ENCODE measurements around the gene PTPRB.

The PTPRB gene

DNA sequence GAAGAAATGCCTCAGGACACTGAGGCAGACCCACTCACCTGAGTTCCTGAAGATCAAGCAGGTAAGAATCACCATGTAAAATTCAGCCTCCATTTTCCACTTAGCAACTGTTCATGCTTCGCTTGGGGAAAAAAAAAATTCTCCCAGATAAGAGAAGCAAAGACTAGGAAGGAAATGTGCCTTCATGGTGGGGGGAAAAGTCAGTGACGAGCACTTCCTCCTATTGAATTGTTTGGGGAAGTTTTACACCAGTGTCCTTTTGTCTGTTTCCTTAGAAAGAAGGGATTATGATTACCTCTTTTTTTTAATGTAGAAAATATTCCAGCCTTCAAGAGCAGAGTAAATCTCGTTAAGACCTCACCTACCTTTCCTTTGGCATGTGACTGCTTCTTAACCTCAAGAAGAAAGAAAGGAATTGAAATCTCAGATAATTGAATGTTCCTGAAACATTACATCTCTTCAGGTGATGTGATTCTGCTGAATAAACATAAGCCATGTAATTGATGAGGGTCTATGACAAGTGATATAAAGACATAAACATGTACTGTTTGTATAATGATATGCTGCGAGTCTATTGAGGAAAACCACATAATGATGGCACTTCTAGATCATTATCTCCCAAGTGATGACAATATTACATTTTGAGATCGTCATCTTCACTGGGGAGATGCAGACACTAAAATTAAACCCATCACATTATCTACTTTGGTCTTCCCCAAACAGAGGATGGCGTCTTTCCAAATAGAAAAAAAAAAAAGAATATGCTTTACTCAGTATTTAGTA, at the start of gene PTPRB:
PTPRB (minus strand) TSS at position 127 of the 783 bp plus-strand sequence; CDS start at position 93, 34 bp downstream.
- Histone ChIP-seq H3K4me3 (ENCODE audit: low read length in 2 of 2) (peak within 1 kb of the TSS in 1 of 2 donors; percentile 20), H3K27me3 (ENCODE audit: control insufficient read depth in 2 of 2, insufficient read depth in 2 of 2, low read length in 2 of 2) (no peaks in the 10 kb centered on the region), H3K9me3 (ENCODE audit: control insufficient read depth in 2 of 2, low read length in 2 of 2) (no peaks in the 10 kb centered on the region), H3K4me1 (ENCODE audit: control insufficient read depth in 2 of 2, insufficient read depth in 2 of 2, low read length in 2 of 2) (no peaks in the 10 kb centered on the region), H3K36me3 (ENCODE audit: control insufficient read depth in 2 of 2, insufficient read depth in 2 of 2, low read length in 2 of 2) (no peaks in the 10 kb centered on the region), H3K9ac (ENCODE audit: low read depth in 1 of 2, low read length in 2 of 2) (peak within 1 kb of the TSS in 1 of 2 donors; percentile 6), H3K27ac (ENCODE audit: low read depth in 2 of 2, low read length in 2 of 2) (peak within 1 kb of the TSS in 1 of 2 donors; percentile 13)

DNA sequence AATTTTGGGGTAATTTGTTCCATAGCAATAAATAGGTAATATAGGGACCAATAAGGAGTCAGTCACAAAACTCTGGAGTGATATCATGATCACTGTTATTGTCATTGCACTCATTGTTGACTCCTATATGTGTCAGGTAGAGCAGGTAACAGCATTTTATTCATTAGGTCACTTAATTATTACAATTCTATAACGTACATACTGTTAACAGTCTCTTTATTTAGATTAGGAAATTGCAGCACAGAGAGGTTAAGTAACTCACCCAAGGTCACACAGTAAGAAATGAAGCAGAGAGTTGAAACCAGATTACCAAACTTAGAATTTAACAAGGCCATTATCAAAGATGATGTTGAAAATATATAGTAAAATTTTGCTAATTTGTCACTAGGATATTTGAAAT, 49.7 kb upstream of the PTPRB start:
- Histone ChIP-seq H3K4me3 (ENCODE audit: low read length in 2 of 2) (no peak overlapping the region), H3K27me3 (ENCODE audit: control insufficient read depth in 2 of 2, insufficient read depth in 2 of 2, low read length in 2 of 2) (no peaks in the 10 kb centered on the region), H3K4me1 (ENCODE audit: control insufficient read depth in 2 of 2, insufficient read depth in 2 of 2, low read length in 2 of 2) (no peaks in the 10 kb centered on the region), H3K9ac (ENCODE audit: low read depth in 1 of 2, low read length in 2 of 2) (no peak overlapping the region), H3K36me3 (ENCODE audit: control insufficient read depth in 2 of 2, insufficient read depth in 2 of 2, low read length in 2 of 2) (no peaks in the 10 kb centered on the region), H3K9me3 (ENCODE audit: control insufficient read depth in 2 of 2, low read length in 2 of 2) (no peaks in the 10 kb centered on the region), H3K27ac (ENCODE audit: low read depth in 2 of 2, low read length in 2 of 2) (no peak overlapping the region)

DNA sequence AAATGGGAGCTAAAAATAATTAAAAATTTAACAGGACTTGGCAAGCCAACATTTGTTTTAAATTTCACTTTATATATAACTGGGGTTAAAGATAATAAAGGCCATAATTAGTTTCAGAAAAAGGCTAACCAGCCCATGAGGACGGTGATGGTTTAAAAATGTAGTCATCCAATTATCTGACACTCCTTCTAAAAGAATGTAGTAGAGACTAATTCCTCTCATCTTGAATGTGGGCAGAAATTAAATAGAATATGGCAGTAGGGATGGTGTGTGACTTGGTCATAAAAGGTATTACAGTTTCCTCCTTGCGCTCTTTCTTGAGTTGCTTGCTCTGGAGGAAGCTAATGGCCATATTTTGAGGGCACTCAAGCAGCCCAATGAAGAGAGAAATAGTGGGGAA, 49.1 kb upstream of the PTPRB start:
- Histone ChIP-seq H3K4me3 (ENCODE audit: low read length in 2 of 2) (no peak overlapping the region), H3K27ac (ENCODE audit: low read depth in 2 of 2, low read length in 2 of 2) (no peak overlapping the region), H3K9ac (ENCODE audit: low read depth in 1 of 2, low read length in 2 of 2) (no peak overlapping the region), H3K36me3 (ENCODE audit: control insufficient read depth in 2 of 2, insufficient read depth in 2 of 2, low read length in 2 of 2) (no peaks in the 10 kb centered on the region), H3K27me3 (ENCODE audit: control insufficient read depth in 2 of 2, insufficient read depth in 2 of 2, low read length in 2 of 2) (no peaks in the 10 kb centered on the region), H3K4me1 (ENCODE audit: control insufficient read depth in 2 of 2, insufficient read depth in 2 of 2, low read length in 2 of 2) (no peaks in the 10 kb centered on the region), H3K9me3 (ENCODE audit: control insufficient read depth in 2 of 2, low read length in 2 of 2) (no peaks in the 10 kb centered on the region)

DNA sequence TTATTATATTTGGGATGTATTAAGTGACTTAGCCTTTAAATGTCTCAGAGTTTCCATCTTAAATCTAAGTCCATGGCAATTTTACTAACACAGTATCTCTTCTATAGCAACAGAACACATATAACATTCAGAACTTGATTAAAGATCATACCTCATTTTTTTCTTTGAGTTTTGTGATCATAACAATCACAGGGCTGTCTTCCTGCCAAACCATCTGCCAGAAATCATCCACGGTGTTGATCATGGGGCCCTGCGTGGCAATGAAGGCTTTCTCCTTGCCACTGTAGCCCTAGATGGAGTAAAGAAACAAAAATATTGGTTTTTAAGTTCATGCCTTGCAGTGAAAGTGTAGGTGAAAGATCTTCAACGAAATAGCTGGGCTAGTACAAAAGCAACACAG, 46.7 kb upstream of the PTPRB start:
- Histone ChIP-seq H3K27me3 (ENCODE audit: control insufficient read depth in 2 of 2, insufficient read depth in 2 of 2, low read length in 2 of 2) (no peaks in the 10 kb centered on the region), H3K27ac (ENCODE audit: low read depth in 2 of 2, low read length in 2 of 2) (no peak overlapping the region), H3K4me3 (ENCODE audit: low read length in 2 of 2) (no peak overlapping the region), H3K36me3 (ENCODE audit: control insufficient read depth in 2 of 2, insufficient read depth in 2 of 2, low read length in 2 of 2) (no peaks in the 10 kb centered on the region), H3K4me1 (ENCODE audit: control insufficient read depth in 2 of 2, insufficient read depth in 2 of 2, low read length in 2 of 2) (no peaks in the 10 kb centered on the region), H3K9ac (ENCODE audit: low read depth in 1 of 2, low read length in 2 of 2) (no peak overlapping the region), H3K9me3 (ENCODE audit: control insufficient read depth in 2 of 2, low read length in 2 of 2) (no peaks in the 10 kb centered on the region)

DNA sequence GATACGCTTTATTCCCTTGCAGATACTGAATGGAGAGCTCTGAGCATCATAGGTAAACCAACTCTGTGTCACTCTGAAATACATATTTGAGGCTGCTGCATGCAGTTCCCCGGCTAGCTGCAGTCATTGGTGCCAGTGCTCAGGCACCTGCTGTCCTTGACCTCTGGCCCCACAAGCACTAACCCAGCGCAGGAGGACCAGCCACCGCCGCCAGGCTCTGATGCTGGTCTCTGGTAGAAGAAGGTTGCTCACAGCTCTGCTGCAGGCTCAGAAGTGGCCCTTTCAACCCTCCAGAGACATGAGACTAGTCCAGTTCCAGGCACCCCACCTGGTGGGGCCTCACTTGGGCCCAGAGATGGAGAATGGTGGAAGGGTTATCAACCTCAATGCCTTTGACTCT, 34.5 kb upstream of the PTPRB start:
- no peaks in the 10 kb centered on the region for H3K4me1 ChIP-seq (ENCODE audit: control insufficient read depth in 2 of 2, insufficient read depth in 2 of 2, low read length in 2 of 2)
- no peaks in the 10 kb centered on the region for H3K27me3 ChIP-seq (ENCODE audit: control insufficient read depth in 2 of 2, insufficient read depth in 2 of 2, low read length in 2 of 2)
- no peak overlapping the region for H3K4me3 ChIP-seq (ENCODE audit: low read length in 2 of 2)

DNA sequence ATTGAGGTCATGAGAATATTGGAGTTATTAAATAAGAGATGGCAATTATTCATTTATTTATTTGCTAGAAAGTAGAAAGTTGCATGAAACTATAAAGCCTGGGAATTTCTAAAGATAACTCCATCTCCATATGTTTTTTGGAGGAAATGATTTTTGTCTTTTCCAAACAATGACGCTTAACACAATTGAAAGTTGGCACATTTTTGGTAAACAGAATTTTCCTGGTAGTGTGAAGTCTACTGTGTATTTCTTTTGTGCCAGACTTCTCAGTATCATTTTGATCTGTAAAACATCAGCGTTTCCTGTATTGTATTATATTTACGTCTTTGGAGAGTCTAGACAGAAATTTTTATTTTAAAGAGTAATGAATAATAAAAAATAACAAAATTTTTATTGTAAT, 33.7 kb upstream of the PTPRB start:
- no peaks in the 10 kb centered on the region for H3K27me3 ChIP-seq (ENCODE audit: control insufficient read depth in 2 of 2, insufficient read depth in 2 of 2, low read length in 2 of 2)
- H3K27ac ChIP-seq (ENCODE audit: low read depth in 2 of 2, low read length in 2 of 2): no peak overlapping the region
- H3K9me3 ChIP-seq (ENCODE audit: control insufficient read depth in 2 of 2, low read length in 2 of 2): no peaks in the 10 kb centered on the region
- H3K36me3 ChIP-seq (ENCODE audit: control insufficient read depth in 2 of 2, insufficient read depth in 2 of 2, low read length in 2 of 2): no peaks in the 10 kb centered on the region
- H3K4me1 ChIP-seq (ENCODE audit: control insufficient read depth in 2 of 2, insufficient read depth in 2 of 2, low read length in 2 of 2): no peaks in the 10 kb centered on the region
- no peak overlapping the region for H3K4me3 ChIP-seq (ENCODE audit: low read length in 2 of 2)
- no peak overlapping the region for H3K9ac ChIP-seq (ENCODE audit: low read depth in 1 of 2, low read length in 2 of 2)

More for the DNA sequence above, 34.5 kb upstream of the PTPRB start:
- Histone ChIP-seq H3K9ac (ENCODE audit: low read depth in 1 of 2, low read length in 2 of 2) (no peak overlapping the region), H3K27ac (ENCODE audit: low read depth in 2 of 2, low read length in 2 of 2) (no peak overlapping the region), H3K9me3 (ENCODE audit: control insufficient read depth in 2 of 2, low read length in 2 of 2) (no peaks in the 10 kb centered on the region), H3K36me3 (ENCODE audit: control insufficient read depth in 2 of 2, insufficient read depth in 2 of 2, low read length in 2 of 2) (no peaks in the 10 kb centered on the region)

DNA sequence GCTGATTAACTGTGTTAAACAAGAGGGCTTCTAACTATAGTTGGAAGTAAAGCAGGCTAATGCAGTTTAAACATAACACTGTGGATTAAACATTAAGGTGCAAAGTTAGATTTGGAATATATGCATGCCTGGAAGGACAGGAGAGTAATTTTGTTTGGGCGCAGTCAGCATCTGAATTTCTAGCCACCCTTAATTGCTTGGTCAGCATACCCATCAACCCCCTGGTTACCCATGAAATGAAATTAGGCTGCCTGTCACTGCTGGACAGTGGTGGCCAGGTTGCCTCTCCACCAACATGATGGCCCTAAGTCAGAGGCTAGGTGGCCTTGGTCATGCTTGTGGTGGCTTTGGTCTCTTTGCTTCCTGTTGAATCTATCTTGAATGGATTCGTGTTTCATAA, 30.0 kb upstream of the PTPRB start:
- Histone ChIP-seq H3K27ac (ENCODE audit: low read depth in 2 of 2, low read length in 2 of 2) (no peak overlapping the region), H3K9ac (ENCODE audit: low read depth in 1 of 2, low read length in 2 of 2) (no peak overlapping the region), H3K9me3 (ENCODE audit: control insufficient read depth in 2 of 2, low read length in 2 of 2) (no peaks in the 10 kb centered on the region), H3K36me3 (ENCODE audit: control insufficient read depth in 2 of 2, insufficient read depth in 2 of 2, low read length in 2 of 2) (no peaks in the 10 kb centered on the region), H3K27me3 (ENCODE audit: control insufficient read depth in 2 of 2, insufficient read depth in 2 of 2, low read length in 2 of 2) (no peaks in the 10 kb centered on the region), H3K4me1 (ENCODE audit: control insufficient read depth in 2 of 2, insufficient read depth in 2 of 2, low read length in 2 of 2) (no peaks in the 10 kb centered on the region), H3K4me3 (ENCODE audit: low read length in 2 of 2) (no peak overlapping the region)

DNA sequence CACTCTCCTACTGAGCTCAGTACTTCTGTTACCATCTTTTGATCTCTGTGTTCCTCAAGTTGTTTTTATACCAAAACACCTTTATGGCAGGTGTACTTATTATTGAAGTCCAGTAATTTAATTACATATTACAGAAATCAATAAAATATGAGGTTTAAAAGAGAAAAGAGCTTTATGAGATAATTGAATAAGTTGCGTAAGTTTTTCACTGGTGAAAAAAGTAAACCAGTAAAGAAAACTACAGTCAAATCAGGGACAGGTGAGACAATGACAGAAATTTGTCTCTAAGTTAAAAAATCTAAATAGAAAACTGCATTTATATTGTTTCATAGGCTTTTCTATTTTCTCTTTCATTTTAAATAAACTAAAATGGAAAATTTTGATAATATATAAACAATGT, 29.1 kb upstream of the PTPRB start:
- no peak overlapping the region for H3K9ac ChIP-seq (ENCODE audit: low read depth in 1 of 2, low read length in 2 of 2)
- no peaks in the 10 kb centered on the region for H3K4me1 ChIP-seq (ENCODE audit: control insufficient read depth in 2 of 2, insufficient read depth in 2 of 2, low read length in 2 of 2)
- no peak overlapping the region for H3K4me3 ChIP-seq (ENCODE audit: low read length in 2 of 2)
- no peak overlapping the region for H3K27ac ChIP-seq (ENCODE audit: low read depth in 2 of 2, low read length in 2 of 2)
- H3K27me3 ChIP-seq (ENCODE audit: control insufficient read depth in 2 of 2, insufficient read depth in 2 of 2, low read length in 2 of 2): no peaks in the 10 kb centered on the region
- H3K9me3 ChIP-seq (ENCODE audit: control insufficient read depth in 2 of 2, low read length in 2 of 2): no peaks in the 10 kb centered on the region
- H3K36me3 ChIP-seq (ENCODE audit: control insufficient read depth in 2 of 2, insufficient read depth in 2 of 2, low read length in 2 of 2): no peaks in the 10 kb centered on the region

DNA sequence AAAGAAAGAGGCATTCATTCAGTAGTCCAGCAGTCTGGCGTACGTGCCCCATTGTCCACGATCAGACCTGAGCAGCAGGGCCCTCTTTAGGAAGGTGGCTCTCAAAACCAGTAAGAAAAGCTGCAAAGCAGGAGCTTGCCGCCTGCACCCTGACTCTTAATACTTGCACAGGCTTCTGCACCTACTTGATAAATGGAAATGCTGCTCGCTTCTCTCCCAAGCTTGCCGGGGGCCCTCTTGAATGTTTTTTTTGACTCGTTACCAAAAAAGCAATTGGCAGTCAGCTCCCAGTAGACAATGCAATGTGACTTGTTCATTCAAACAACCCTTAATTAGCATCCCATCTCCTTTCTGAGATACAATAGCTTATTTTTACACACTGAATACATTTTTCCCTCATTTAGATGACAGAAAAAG, 27.2 kb upstream of the PTPRB start:
- H3K4me3 ChIP-seq (ENCODE audit: low read length in 2 of 2): no peak overlapping the region
- H3K36me3 ChIP-seq (ENCODE audit: control insufficient read depth in 2 of 2, insufficient read depth in 2 of 2, low read length in 2 of 2): no peaks in the 10 kb centered on the region
- no peak overlapping the region for H3K27ac ChIP-seq (ENCODE audit: low read depth in 2 of 2, low read length in 2 of 2)

DNA sequence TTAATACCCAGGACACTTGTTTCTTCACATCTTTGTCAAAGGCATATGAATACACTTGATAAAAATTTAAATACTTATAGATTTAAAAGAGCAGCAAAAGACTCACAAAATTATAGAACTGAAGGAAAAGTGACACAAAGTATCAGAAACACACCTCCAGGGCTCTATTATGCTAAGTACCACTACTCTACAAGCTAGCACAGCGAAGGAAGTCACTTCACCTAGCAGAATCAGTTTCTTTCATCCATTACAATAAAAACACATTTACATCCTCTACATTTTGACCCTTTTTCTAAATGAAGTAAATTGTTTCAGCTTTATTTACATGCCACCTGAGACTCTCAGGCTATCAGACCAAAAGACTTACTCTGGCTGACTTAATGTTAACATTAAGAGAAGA, 26.6 kb upstream of the PTPRB start:
- Histone ChIP-seq H3K36me3 (ENCODE audit: control insufficient read depth in 2 of 2, insufficient read depth in 2 of 2, low read length in 2 of 2) (no peaks in the 10 kb centered on the region), H3K9ac (ENCODE audit: low read depth in 1 of 2, low read length in 2 of 2) (no peak overlapping the region), H3K4me1 (ENCODE audit: control insufficient read depth in 2 of 2, insufficient read depth in 2 of 2, low read length in 2 of 2) (no peaks in the 10 kb centered on the region), H3K27me3 (ENCODE audit: control insufficient read depth in 2 of 2, insufficient read depth in 2 of 2, low read length in 2 of 2) (no peaks in the 10 kb centered on the region), H3K4me3 (ENCODE audit: low read length in 2 of 2) (no peak overlapping the region), H3K9me3 (ENCODE audit: control insufficient read depth in 2 of 2, low read length in 2 of 2) (no peaks in the 10 kb centered on the region), H3K27ac (ENCODE audit: low read depth in 2 of 2, low read length in 2 of 2) (no peak overlapping the region)

More for the DNA sequence above, 27.2 kb upstream of the PTPRB start:
- no peaks in the 10 kb centered on the region for H3K9me3 ChIP-seq (ENCODE audit: control insufficient read depth in 2 of 2, low read length in 2 of 2)
- no peak overlapping the region for H3K9ac ChIP-seq (ENCODE audit: low read depth in 1 of 2, low read length in 2 of 2)
- H3K27me3 ChIP-seq (ENCODE audit: control insufficient read depth in 2 of 2, insufficient read depth in 2 of 2, low read length in 2 of 2): no peaks in the 10 kb centered on the region
- H3K4me1 ChIP-seq (ENCODE audit: control insufficient read depth in 2 of 2, insufficient read depth in 2 of 2, low read length in 2 of 2): no peaks in the 10 kb centered on the region
